GM12878 (cell line): ENCODE results near the gene SLC26A11. TPM values are rescaled to one million over a fixed set of nuclear protein-coding genes. Genes with fewer than 3 reads are reported as not detected.

ENCODE experiments used
- ATAC-seq: fragments of 200-7000 bp; cut with Tn5 transposase; 3 replicates; pipeline ENCODE4 v1.9.1; 2020; ENCODE audit warnings: mild to moderate bottlenecking, moderate library complexity
- BruUV-seq: library from RNA; stranded (reverse); fragments of 400-500 nt; replicated peaks from 2 replicates; lab custom pipeline; 2021; lab: Mats Ljungman, UMichigan
- CTCF ChIA-PET: fragments of 300-600 bp; sonication (Branson Sonifier 250); formaldehyde crosslinking; extraction: SDS; loops from one replicate; lab custom pipeline; 2021; ENCODE audit warnings: inconsistent platforms; lab: Yijun Ruan, JAX
- POLR2A ChIA-PET: fragments of 350-600 bp; formaldehyde crosslinking; extraction: SDS; loops from one replicate; lab custom pipeline; 2021; ENCODE audit warnings: inconsistent platforms; lab: Charles Lee
- RAD21 ChIA-PET: fragments of 300-600 bp; sonication (Branson Sonifier 250); formaldehyde crosslinking; loops from one replicate; lab custom pipeline; 2023; ENCODE audit warnings: antibody characterized with exemption; ENCODE audit not compliant: unreplicated experiment; lab: Charles Lee
- SMC1A ChIA-PET: fragments of 300-600 bp; sonication (Branson Sonifier 250); formaldehyde crosslinking; loops from one replicate; lab custom pipeline; 2023; ENCODE audit not compliant: unreplicated experiment, uncharacterized antibody; lab: Charles Lee
- DNase-seq: peaks from one replicate; pipeline ENCODE4 v3.0.0-alpha.2; 2011; ENCODE audit warnings: low read depth, low spot score
- FAIRE-seq: peaks from 3 replicates; lab custom pipeline; 2011; peaks lifted over from hg19 to GRCh38; lab: Jason Lieb, UNC
- H2AFZ ChIP-seq: 2 replicates; pipeline ENCODE4 v1.6.0; 2011; ENCODE audit warnings: low read depth, low read length, control low read depth; ENCODE audit not compliant: control insufficient read depth
- H3K27ac ChIP-seq: 2 replicates; pipeline ENCODE4 v1.5.1; 2011; ENCODE audit warnings: control low read depth; ENCODE audit not compliant: control insufficient read depth, insufficient read depth
- H3K27me3 ChIP-seq, 2 experiments: replicated peaks in 1 of 2; 2 replicates each; pipeline versions ENCODE4 v1.6.0 to v1.6.1; 2011; ENCODE audit warnings: low read length in 1 of 2; ENCODE audit not compliant: control insufficient read depth in 2 of 2, insufficient read depth in 2 of 2
- H3K36me3 ChIP-seq, 2 experiments: 2 replicates each; pipeline ENCODE4 v1.5.1; 2011; ENCODE audit warnings: low read length in 1 of 2; ENCODE audit not compliant: control insufficient read depth in 2 of 2, insufficient read depth in 2 of 2
- H3K4me1 ChIP-seq: 2 replicates; pipeline ENCODE4 v1.6.1; 2011; ENCODE audit warnings: mild to moderate bottlenecking, low read length, moderate library complexity, mixed read lengths; ENCODE audit not compliant: control insufficient read depth, insufficient read depth
- H3K4me2 ChIP-seq: 2 replicates; pipeline ENCODE4 v1.6.0; 2011; ENCODE audit warnings: control low read depth; ENCODE audit not compliant: control insufficient read depth, insufficient read depth
- H3K4me3 ChIP-seq: fragments of 200-600 bp; sonication (generic); 2 replicates; pipeline ENCODE4 v1.5.1; 2016
- H3K79me2 ChIP-seq: 2 replicates; pipeline ENCODE4 v1.6.0; 2011; ENCODE audit warnings: low read length; ENCODE audit not compliant: control insufficient read depth, insufficient read depth
- H3K9ac ChIP-seq: 2 replicates; pipeline ENCODE4 v1.8.0; 2011; ENCODE audit warnings: low read length, control low read depth, mixed read lengths; ENCODE audit not compliant: control insufficient read depth, insufficient read depth
- H3K9me3 ChIP-seq: replicated peaks from 3 replicates; pipeline ENCODE4 v1.5.1; 2011; ENCODE audit warnings: mild to moderate bottlenecking, low read length; ENCODE audit not compliant: control insufficient read depth, insufficient read depth
- H4K20me1 ChIP-seq: 2 replicates; pipeline ENCODE4 v1.6.0; 2011; ENCODE audit not compliant: control insufficient read depth, insufficient read depth
- CHD1 ChIP-seq: IDR thresholded peaks from 2 replicates; pipeline ENCODE4 v1.6.1; 2012; ENCODE audit warnings: low read depth, low read length, improper control_type of control experiment
- CHD4 ChIP-seq: fragments of 200-600 bp; sonication (generic); IDR thresholded peaks from 2 replicates; pipeline ENCODE4 v1.6.1; 2016; ENCODE audit warnings: mild to moderate bottlenecking
- ETV6 ChIP-seq, 2 experiments: fragments of 450-650 bp in 1 of 2; IDR thresholded peaks in 1 of 2; conservative IDR thresholded peaks in 1 of 2; 2 replicates each; pipeline ENCODE4 v1.6.1; 2014; ENCODE audit warnings: antibody characterized with exemption in 1 of 2, borderline replicate concordance in 1 of 2, low read depth in 1 of 2, mild to moderate bottlenecking in 1 of 2, moderate library complexity in 1 of 2
- KLF5 ChIP-seq: fragments of 450-650 bp; IDR thresholded peaks from 2 replicates; pipeline ENCODE4 v1.6.1; 2014; ENCODE audit warnings: mild to moderate bottlenecking; ENCODE audit not compliant: partially characterized antibody
- LARP7 ChIP-seq: fragments of 450-650 bp; IDR thresholded peaks from 2 replicates; pipeline ENCODE4 v1.6.1; 2017; ENCODE audit warnings: mild to moderate bottlenecking
- NKRF ChIP-seq: fragments of 450-650 bp; conservative IDR thresholded peaks from 2 replicates; pipeline ENCODE4 v1.6.1; 2017; ENCODE audit warnings: mild to moderate bottlenecking, moderate library complexity
- SMAD1 ChIP-seq: fragments of 450-650 bp; IDR thresholded peaks from 2 replicates; pipeline ENCODE4 v1.6.1; 2018; ENCODE audit warnings: mild to moderate bottlenecking, low read depth; ENCODE audit not compliant: partially characterized antibody
- SMARCA5 ChIP-seq: fragments of 450-650 bp; IDR thresholded peaks from 2 replicates; pipeline ENCODE4 v1.6.1; 2017; ENCODE audit warnings: mild to moderate bottlenecking
- ZNF207 ChIP-seq: fragments of 450-650 bp; IDR thresholded peaks from 2 replicates; pipeline ENCODE4 v1.6.1; 2014; ENCODE audit warnings: antibody characterized with exemption, mild to moderate bottlenecking, borderline replicate concordance
- WGBS: methylation state at CpG from one replicate; pipeline ENCODE4 v1.1.6; 2016; ENCODE audit warnings: low lambda C conversion rate; ENCODE audit not compliant: insufficient replicate concordance, insufficient coverage; ENCODE audit errors: missing lambda C conversion rate; 5-methylcytosine and 5-hydroxymethylcytosine counted together
- in situ Hi-C: fragments of 300-500 bp; cut with MboI; formaldehyde crosslinking; loops from 9 replicates; pipeline ENCODE4 v1.14.3; 2018; ENCODE audit warnings: mixed read lengths
- intact Hi-C: fragments of 100-400 bp; cut with micrococcal nuclease; formaldehyde crosslinking; loops from one replicate; pipeline ENCODE4 v1.14.2; 2022; ENCODE audit not compliant: unreplicated experiment
- polyA plus RNA-seq, 11 experiments: library from polyadenylated mRNA; depleted of rRNA in 4 of 11; unstranded in 6 of 11; stranded (reverse) in 5 of 11; fragments of >200 nt; fragmentation: Nextera tagmentation in 4 of 11; fragmentation: Illumina TruSeq in 1 of 11; extraction: Ambion mirVana in 4 of 11; extraction: Trizol in 1 of 11; gene quantifications; 1 replicate in 1 of 11; 2 replicates in 10 of 11; pipeline versions ENCODE4 v1.2.1 to v1.2.3, GENCODE V29; 2011 to 2016; ENCODE audit warnings: inconsistent platforms in 2 of 11, missing spikeins in 2 of 11, low read depth in 1 of 11
- total RNA-seq, 4 experiments: library from RNA; depleted of rRNA in 3 of 4; stranded (reverse); fragments of >200 nt in 3 of 4; fragmentation: Illumina TruSeq in 1 of 4; extraction: Trizol in 1 of 4; gene quantifications; 2 replicates each; pipeline versions ENCODE4 v1.2.1 to v1.2.3, GENCODE V29; 2013 to 2021
- TF ChIP-seq, protein P1 (sequence below): fragments of 150-350 bp; IDR thresholded peaks from 2 replicates; pipeline ENCODE4 v1.6.1; 2016; ENCODE audit warnings: low read depth, low read length

SLC26A11 gene
- total and polyA plus RNA-seq, 10 of the 15 experiments (the other 5 are each of a cell fraction or from before 2014, with no cell fraction given): 0.05 to 4.1 (median 1.2) TPM; not detected in 1

GRCh38 chr17:80210348-80211108 lies 9.7 kb upstream of the SLC26A11 start:
- intact Hi-C loops (no loop called here), in situ Hi-C loops (no loop called here)
- DNase-seq (no peak), ATAC-seq (no peak), FAIRE-seq (no peak)
- BruUV-seq: no TSS peak
- WGBS: 93% methylated on average over 47 of the region's 47 CpGs
- H3K36me3 ChIP-seq: no peaks in the 10 kb centered on the region; a peak in 2 of 4 replicates
- ChIA-PET SMC1A (no interaction called here), POLR2A (no interaction called here), RAD21 (no interaction called here), CTCF (interaction anchor here (0.7 to 0.9 kb wide), 2 partner anchors 19 to 67 kb away, joined by 3 read pairs; no protein-coding TSS in a partner anchor)
- no peaks in the 10 kb centered on the region for H3K4me1 ChIP-seq
- H3K27me3 ChIP-seq: no peaks in the 10 kb centered on the region
- no peak overlapping the region for H2AFZ ChIP-seq
- H3K9ac ChIP-seq: no peak overlapping the region
- no peak overlapping the region for H3K4me3 ChIP-seq
- no peaks in the 10 kb centered on the region for H4K20me1 ChIP-seq
- no peaks in the 10 kb centered on the region for H3K79me2 ChIP-seq
- TF ChIP-seq CHD4: no peak
- TF ChIP-seq SMAD1: no peak
- TF ChIP-seq CHD1: no peak
- no peak for TF ChIP-seq KLF5
- no peak for TF ChIP-seq ZNF207
- TF ChIP-seq SMARCA5: no peak
- H3K4me2 ChIP-seq: no peak overlapping the region
- no peak overlapping the region for H3K27ac ChIP-seq
- no peaks in the 10 kb centered on the region for H3K9me3 ChIP-seq

GRCh38 chr17:80212109-80212508 lies 8.1 kb upstream of the SLC26A11 start:
- no peaks in the 10 kb centered on the region for H3K9me3 ChIP-seq
- TF ChIP-seq NKRF (no peak), LARP7 (no peak), ETV6 (conservative IDR thresholded peaks at IDR 0.05 in 1 of 2, IDR thresholded peaks at IDR 0.05 in 1 of 2; ENCODE audit: borderline replicate concordance in 1 of 2, low read depth in 1 of 2) (no peak)
- TF ChIP-seq, protein P1, sequence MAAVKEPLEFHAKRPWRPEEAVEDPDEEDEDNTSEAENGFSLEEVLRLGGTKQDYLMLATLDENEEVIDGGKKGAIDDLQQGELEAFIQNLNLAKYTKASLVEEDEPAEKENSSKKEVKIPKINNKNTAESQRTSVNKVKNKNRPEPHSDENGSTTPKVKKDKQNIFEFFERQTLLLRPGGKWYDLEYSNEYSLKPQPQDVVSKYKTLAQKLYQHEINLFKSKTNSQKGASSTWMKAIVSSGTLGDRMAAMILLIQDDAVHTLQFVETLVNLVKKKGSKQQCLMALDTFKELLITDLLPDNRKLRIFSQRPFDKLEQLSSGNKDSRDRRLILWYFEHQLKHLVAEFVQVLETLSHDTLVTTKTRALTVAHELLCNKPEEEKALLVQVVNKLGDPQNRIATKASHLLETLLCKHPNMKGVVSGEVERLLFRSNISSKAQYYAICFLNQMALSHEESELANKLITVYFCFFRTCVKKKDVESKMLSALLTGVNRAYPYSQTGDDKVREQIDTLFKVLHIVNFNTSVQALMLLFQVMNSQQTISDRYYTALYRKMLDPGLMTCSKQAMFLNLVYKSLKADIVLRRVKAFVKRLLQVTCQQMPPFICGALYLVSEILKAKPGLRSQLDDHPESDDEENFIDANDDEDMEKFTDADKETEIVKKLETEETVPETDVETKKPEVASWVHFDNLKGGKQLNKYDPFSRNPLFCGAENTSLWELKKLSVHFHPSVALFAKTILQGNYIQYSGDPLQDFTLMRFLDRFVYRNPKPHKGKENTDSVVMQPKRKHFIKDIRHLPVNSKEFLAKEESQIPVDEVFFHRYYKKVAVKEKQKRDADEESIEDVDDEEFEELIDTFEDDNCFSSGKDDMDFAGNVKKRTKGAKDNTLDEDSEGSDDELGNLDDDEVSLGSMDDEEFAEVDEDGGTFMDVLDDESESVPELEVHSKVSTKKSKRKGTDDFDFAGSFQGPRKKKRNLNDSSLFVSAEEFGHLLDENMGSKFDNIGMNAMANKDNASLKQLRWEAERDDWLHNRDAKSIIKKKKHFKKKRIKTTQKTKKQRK: no peak
- TF ChIP-seq, all 136 proteins: peak for 0
- no peak for ATAC-seq
- in situ Hi-C loops: no loop called here
- peaks cover 0 to 5% of the 10 kb centered on the region in 2 experiments for H3K36me3 ChIP-seq
- BruUV-seq: no TSS peak
- ChIA-PET POLR2A (interaction anchor here (0.8 kb wide), 1 partner anchor 54 kb away, joined by 3 read pairs; no protein-coding TSS in a partner anchor), CTCF (interaction anchor here (0.7 kb wide), 1 partner anchor 14 kb away, joined by 3 read pairs; no protein-coding TSS in a partner anchor), RAD21 (no interaction called here), SMC1A (no interaction called here)
- H3K4me1 ChIP-seq: no peaks in the 10 kb centered on the region
- no peaks in the 10 kb centered on the region for H4K20me1 ChIP-seq
- no peak for DNase-seq
- H3K27me3 ChIP-seq: no peaks in the 10 kb centered on the region
- no peak overlapping the region for H3K4me3 ChIP-seq
- no peak for FAIRE-seq
- no peak overlapping the region for H3K4me2 ChIP-seq
- no peak overlapping the region for H3K9ac ChIP-seq
- no peak overlapping the region for H2AFZ ChIP-seq
- no peaks in the 10 kb centered on the region for H3K79me2 ChIP-seq
- 89% methylated on average over 22 of the region's 22 CpGs for WGBS
- H3K27ac ChIP-seq: no peak overlapping the region
- intact Hi-C loops: no loop called here
